DND-41 (cell line): ENCODE results near the gene TRIOBP.
A peak's percentile ranks its signal among the peaks of the same experiment; 100 is the strongest.

Experiments
- ATAC-seq: fragments of 200-7000 bp; cut with Tn5 transposase; 3 replicates; pipeline ENCODE4 v1.9.1; 2021; ENCODE audit warnings: low read depth; ENCODE audit not compliant: insufficient read depth
- DNase-seq: peaks from one replicate; pipeline ENCODE4 v3.0.0-alpha.2; 2020
- H2AFZ ChIP-seq: 2 replicates; pipeline ENCODE4 v1.6.0; 2012; ENCODE audit warnings: low read depth, low read length
- H3K27ac ChIP-seq: 2 replicates; pipeline ENCODE4 v1.5.1; 2012; ENCODE audit warnings: low read length, inconsistent platforms
- H3K27me3 ChIP-seq: fragments of 200-600 bp; sonication (generic); 2 replicates; pipeline ENCODE4 v1.6.0; 2012; ENCODE audit warnings: low read length, mild to moderate bottlenecking, inconsistent platforms; ENCODE audit not compliant: insufficient read depth, poor library complexity
- H3K36me3 ChIP-seq: 2 replicates; pipeline ENCODE4 v1.5.1; 2012; ENCODE audit warnings: low read length, inconsistent platforms; ENCODE audit not compliant: insufficient read depth
- H3K4me1 ChIP-seq: 2 replicates; pipeline ENCODE4 v1.5.1; 2012; ENCODE audit warnings: mild to moderate bottlenecking, low read length; ENCODE audit not compliant: insufficient read depth
- H3K4me2 ChIP-seq: 2 replicates; pipeline ENCODE4 v1.6.0; 2012; ENCODE audit warnings: mild to moderate bottlenecking, moderate library complexity, low read length, inconsistent platforms; ENCODE audit not compliant: insufficient read depth
- H3K4me3 ChIP-seq, 2 experiments: fragments of 200-600 bp in 1 of 2; shearing (Covaris generic) in 1 of 2; 2 replicates each; pipeline ENCODE4 v1.5.1; 2012 to 2016; ENCODE audit warnings: inconsistent platforms in 2 of 2, low read length in 2 of 2, mild to moderate bottlenecking in 2 of 2, low read depth in 1 of 2, moderate library complexity in 1 of 2
- H3K79me2 ChIP-seq: 2 replicates; pipeline ENCODE4 v1.6.0; 2012; ENCODE audit warnings: low read length, inconsistent platforms; ENCODE audit not compliant: insufficient read depth
- H3K9ac ChIP-seq: 2 replicates; pipeline ENCODE4 v1.6.0; 2012; ENCODE audit warnings: low read depth, mild to moderate bottlenecking, inconsistent platforms, low read length, moderate library complexity
- H3K9me3 ChIP-seq: 2 replicates; pipeline ENCODE4 v1.5.1; 2012; ENCODE audit warnings: low read length, moderate library complexity, mild to moderate bottlenecking, inconsistent platforms; ENCODE audit not compliant: insufficient read depth, severe bottlenecking
- H4K20me1 ChIP-seq: 2 replicates; pipeline ENCODE4 v1.6.0; 2012; ENCODE audit warnings: low read length; ENCODE audit not compliant: insufficient read depth
- CTCF ChIP-seq: IDR thresholded peaks from 2 replicates; pipeline ENCODE4 v1.5.1; 2012; ENCODE audit warnings: borderline replicate concordance, low read length, moderate library complexity, mild to moderate bottlenecking; ENCODE audit not compliant: poor library complexity, severe bottlenecking; ENCODE audit errors: extremely low read depth
- EZH2 ChIP-seq: IDR thresholded peaks from 3 replicates; pipeline ENCODE4 v1.6.1; 2012; ENCODE audit warnings: borderline replicate concordance, low read depth, mild to moderate bottlenecking, moderate library complexity, low read length, inconsistent platforms; ENCODE audit not compliant: severe bottlenecking

TRIOBP gene

DNA sequence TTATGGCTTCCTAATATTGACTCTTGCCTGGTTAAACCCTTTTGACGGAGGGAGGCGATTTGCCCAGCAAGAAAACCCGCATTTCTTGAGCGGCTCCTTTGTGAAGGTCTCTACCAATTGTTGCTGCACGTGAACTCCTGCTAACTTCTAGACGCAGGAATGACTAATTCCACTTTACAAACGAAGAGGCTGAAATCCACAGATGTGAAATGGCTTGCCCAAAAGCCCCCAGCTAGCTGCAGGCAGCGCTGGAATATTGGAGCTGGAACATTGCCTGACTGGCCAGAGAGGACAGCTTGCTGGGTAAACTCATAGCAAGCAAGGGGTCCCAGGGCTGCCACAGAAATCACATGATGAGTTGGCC is 111.4 kb downstream of the TRIOBP start:
- DNase-seq: peak; percentile 19
- H2AFZ ChIP-seq: peak overlapping the region; percentile 82

GRCh38 chr22:37809672-37810333 is 113.0 kb downstream of the TRIOBP start:
- H3K9me3 ChIP-seq: no peaks in the 10 kb centered on the region
- H2AFZ ChIP-seq: no peak overlapping the region
- DNase-seq: no peak
- H3K27me3 ChIP-seq: no peaks in the 10 kb centered on the region
- H3K9ac ChIP-seq: 0 out of 2 replicates have a peak overlapping the region, but pooled peaks have one; percentile 78
- TF ChIP-seq EZH2 (no peak), CTCF (no peak)
- 0 out of 4 replicates have a peak overlapping the region, but pooled peaks of 1 of the 2 experiments have one; percentile 3 for H3K4me3 ChIP-seq
- peaks cover 29% of the 10 kb centered on the region for H3K36me3 ChIP-seq
- H3K79me2 ChIP-seq: peaks cover 48% of the 10 kb centered on the region
- 0 out of 2 replicates have a peak overlapping the region, but pooled peaks have one; percentile 13 for H3K27ac ChIP-seq
- peak overlapping the region; percentile 41 for H3K4me2 ChIP-seq
- no peak for ATAC-seq
- H3K4me1 ChIP-seq: peaks cover 40% of the 10 kb centered on the region
- H4K20me1 ChIP-seq: peaks cover 3% of the 10 kb centered on the region; the same call in 1 of the 2 replicates

More for the DNA sequence above, 111.4 kb downstream of the TRIOBP start:
- H3K79me2 ChIP-seq: peaks cover 48% of the 10 kb centered on the region
- peak overlapping the region; percentile 78 for H3K9ac ChIP-seq
- H3K4me2 ChIP-seq: peak overlapping the region; percentile 79
- ATAC-seq: no peak
- no peak for TF ChIP-seq CTCF
- no peak for TF ChIP-seq EZH2
- peak overlapping the region; percentile 30 to 78; a peak in 3 of 4 replicates for H3K4me3 ChIP-seq
- H4K20me1 ChIP-seq: peaks cover 3% of the 10 kb centered on the region; the same call in 1 of the 2 replicates
- no peaks in the 10 kb centered on the region for H3K9me3 ChIP-seq
- H3K4me1 ChIP-seq: peaks cover 54% of the 10 kb centered on the region
- H3K27ac ChIP-seq: peak overlapping the region; percentile 76
- no peaks in the 10 kb centered on the region for H3K27me3 ChIP-seq
- peaks cover 16% of the 10 kb centered on the region for H3K36me3 ChIP-seq

GRCh38 chr22:37811867-37812266 is 115.0 kb downstream of the TRIOBP start:
- ATAC-seq (no peak), DNase-seq (no peak)
- no peak for TF ChIP-seq EZH2
- TF ChIP-seq CTCF: no peak
- peaks cover 3% of the 10 kb centered on the region; the same call in 1 of the 2 replicates for H4K20me1 ChIP-seq
- no peaks in the 10 kb centered on the region for H3K9me3 ChIP-seq
- peaks cover 21% of the 10 kb centered on the region for H3K4me1 ChIP-seq
- peaks cover 29% of the 10 kb centered on the region for H3K79me2 ChIP-seq
- H3K36me3 ChIP-seq: peaks cover 44% of the 10 kb centered on the region
- H3K9ac ChIP-seq: no peak overlapping the region
- no peak overlapping the region for H3K27ac ChIP-seq
- no peaks in the 10 kb centered on the region for H3K27me3 ChIP-seq
- no peak overlapping the region for H2AFZ ChIP-seq
- H3K4me2 ChIP-seq: no peak overlapping the region
- H3K4me3 ChIP-seq: no peak overlapping the region
